AG10803 (cell line): Measurements from ENCODE around the gene IPO11.
"Not testable (repeated sequence)": the region's sequence is repeated elsewhere in the genome, so short reads cannot be mapped to it uniquely, and the experiment has no call there.

ENCODE experiments used
- DNase-seq: peaks from one replicate; pipeline ENCODE4 v3.0.0; 2010; ENCODE audit warnings: low read depth
- H3K4me3 ChIP-seq: 2 replicates; pipeline ENCODE4 v1.5.1; 2011; ENCODE audit warnings: mild to moderate bottlenecking, low read length, control low read depth
- TF ChIP-seq, protein P1 (sequence below): conservative IDR thresholded peaks from 2 replicates; pipeline ENCODE4 v1.5.1; 2011; ENCODE audit warnings: mild to moderate bottlenecking, low read length, control low read depth, inconsistent platforms

Gene IPO11

DNA sequence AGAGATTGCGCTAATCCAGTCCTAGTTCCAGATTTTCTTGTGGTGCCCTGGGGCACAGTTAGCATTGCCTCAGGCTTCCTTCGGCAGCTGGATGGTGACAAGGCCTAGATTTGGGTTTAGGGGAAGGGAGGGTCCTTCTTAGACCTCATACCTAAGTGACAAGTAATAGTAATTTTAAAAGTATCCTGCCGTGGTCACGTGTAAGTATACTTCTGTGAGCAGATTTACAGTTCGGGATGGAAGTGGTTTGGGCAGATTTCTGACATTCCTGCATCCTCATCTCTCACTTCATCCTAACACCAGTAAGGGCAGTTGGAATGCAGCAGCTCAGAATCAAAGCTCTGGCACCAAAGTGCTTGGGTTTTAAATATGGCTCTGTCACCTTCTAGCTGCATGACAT lies 237.6 kb downstream of the IPO11 start:
- DNase-seq = peak; percentile 66
- no peak overlapping the region for H3K4me3 ChIP-seq
- TF ChIP-seq, protein P1, sequence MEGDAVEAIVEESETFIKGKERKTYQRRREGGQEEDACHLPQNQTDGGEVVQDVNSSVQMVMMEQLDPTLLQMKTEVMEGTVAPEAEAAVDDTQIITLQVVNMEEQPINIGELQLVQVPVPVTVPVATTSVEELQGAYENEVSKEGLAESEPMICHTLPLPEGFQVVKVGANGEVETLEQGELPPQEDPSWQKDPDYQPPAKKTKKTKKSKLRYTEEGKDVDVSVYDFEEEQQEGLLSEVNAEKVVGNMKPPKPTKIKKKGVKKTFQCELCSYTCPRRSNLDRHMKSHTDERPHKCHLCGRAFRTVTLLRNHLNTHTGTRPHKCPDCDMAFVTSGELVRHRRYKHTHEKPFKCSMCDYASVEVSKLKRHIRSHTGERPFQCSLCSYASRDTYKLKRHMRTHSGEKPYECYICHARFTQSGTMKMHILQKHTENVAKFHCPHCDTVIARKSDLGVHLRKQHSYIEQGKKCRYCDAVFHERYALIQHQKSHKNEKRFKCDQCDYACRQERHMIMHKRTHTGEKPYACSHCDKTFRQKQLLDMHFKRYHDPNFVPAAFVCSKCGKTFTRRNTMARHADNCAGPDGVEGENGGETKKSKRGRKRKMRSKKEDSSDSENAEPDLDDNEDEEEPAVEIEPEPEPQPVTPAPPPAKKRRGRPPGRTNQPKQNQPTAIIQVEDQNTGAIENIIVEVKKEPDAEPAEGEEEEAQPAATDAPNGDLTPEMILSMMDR = no peak

- H3K4me3 ChIP-seq = no peak overlapping the region
- TF ChIP-seq, protein P1 = no peak
- no peak for DNase-seq
These were observed 239.7 kb downstream of the IPO11 start for GRCh38 chr5:62652225-62652624.

- TF ChIP-seq, protein P1 = no peak
- H3K4me3 ChIP-seq = no peak overlapping the region
- DNase-seq = no peak
These were observed 240.7 kb downstream of the IPO11 start for GRCh38 chr5:62653001-62653863.

- TF ChIP-seq, protein P1 = no peak
- H3K4me3 ChIP-seq = no peak overlapping the region
- no peak for DNase-seq
These were observed 241.5 kb downstream of the IPO11 start for GRCh38 chr5:62653864-62654575.

DNA sequence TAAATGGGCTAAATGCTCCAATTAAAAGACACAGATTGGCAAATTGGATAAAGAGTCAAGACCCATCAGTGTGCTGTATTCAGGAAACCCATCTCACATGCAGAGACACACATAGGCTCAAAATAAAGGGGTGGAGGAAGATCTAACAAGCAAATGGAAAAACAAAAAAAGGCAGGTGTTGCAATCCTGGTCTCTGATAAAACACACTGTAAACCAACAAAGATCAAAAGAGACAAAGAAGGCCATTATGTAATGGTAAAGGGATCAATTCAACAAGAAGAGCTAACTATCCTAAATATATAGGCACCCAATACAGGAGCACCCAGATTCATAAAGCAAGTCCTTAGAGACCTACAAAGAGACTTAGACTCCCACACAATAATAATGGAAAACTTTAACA lies 245.2 kb downstream of the IPO11 start:
- not testable (repeated sequence) for H3K4me3 ChIP-seq, DNase-seq

- DNase-seq = no peak
- TF ChIP-seq, protein P1 = no peak
- no peak overlapping the region for H3K4me3 ChIP-seq
These were observed 248.6 kb downstream of the IPO11 start for GRCh38 chr5:62661126-62661525.

GRCh38 chr5:62662521-62662920 lies 250.0 kb downstream of the IPO11 start:
- no peak overlapping the region for H3K4me3 ChIP-seq
- no peak for DNase-seq
- TF ChIP-seq, protein P1 = no peak
